LNCAP (cell line): ENCODE measurements around the gene THOC6.

Source experiments
- CTCF ChIP-seq: fragments of 450-650 bp; IDR thresholded peaks from 2 replicates; pipeline ENCODE4 v1.5.1; 2017; ENCODE audit warnings: mild to moderate bottlenecking

The THOC6 gene

GRCh38 chr16:3029491-3030221 lies 5.8 kb downstream of the THOC6 start:
- TF ChIP-seq CTCF, result no peak

- no peak for TF ChIP-seq CTCF
These were observed 6.7 kb downstream of the THOC6 start for GRCh38 chr16:3030222-3031212.

GRCh38 chr16:3032624-3033023 lies 8.8 kb downstream of the THOC6 start:
- no peak for TF ChIP-seq CTCF

GRCh38 chr16:3035289-3035971 lies 11.6 kb downstream of the THOC6 start:
- no peak for TF ChIP-seq CTCF

- no peak for TF ChIP-seq CTCF
These were observed 12.3 kb downstream of the THOC6 start for GRCh38 chr16:3035972-3036725.

GRCh38 chr16:3036726-3037315 lies 13.0 kb downstream of the THOC6 start, which contains the start of gene BICDL2:
Gene BICDL2, minus strand, starts transcription at chr16:3036944. Its CDS starts 1,448 bp downstream, at chr16:3035496.
- TF ChIP-seq CTCF, result no peak
